Gastrocnemius medialis (tissue), 4 donors: ENCODE data around the gene GRIFIN.
"Not testable (repeated sequence)": the region's sequence is repeated elsewhere in the genome, so short reads cannot be mapped to it uniquely, and the experiment has no call there.

ENCODE experiments used
- CTCF ChIP-seq, 5 experiments: fragments of 450-650 bp in 3 of 5; fragments of 200-600 bp in 2 of 5; sonication (generic) in 2 of 5; IDR thresholded peaks in 4 of 5; conservative IDR thresholded peaks in 1 of 5; 1 replicate in 4 of 5; 2 replicates in 1 of 5; pipeline ENCODE4 v1.5.1; 2016 to 2019; ENCODE audit warnings: antibody characterized with exemption in 5 of 5, mild to moderate bottlenecking in 3 of 5, moderate library complexity in 3 of 5
- POLR2A ChIP-seq, 2 donors: fragments of 450-650 bp; IDR thresholded peaks; one replicate each; pipeline ENCODE4 v1.6.1; 2017; ENCODE audit warnings: antibody characterized with exemption in 2 of 2, mild to moderate bottlenecking in 2 of 2, moderate library complexity in 2 of 2

DNA sequence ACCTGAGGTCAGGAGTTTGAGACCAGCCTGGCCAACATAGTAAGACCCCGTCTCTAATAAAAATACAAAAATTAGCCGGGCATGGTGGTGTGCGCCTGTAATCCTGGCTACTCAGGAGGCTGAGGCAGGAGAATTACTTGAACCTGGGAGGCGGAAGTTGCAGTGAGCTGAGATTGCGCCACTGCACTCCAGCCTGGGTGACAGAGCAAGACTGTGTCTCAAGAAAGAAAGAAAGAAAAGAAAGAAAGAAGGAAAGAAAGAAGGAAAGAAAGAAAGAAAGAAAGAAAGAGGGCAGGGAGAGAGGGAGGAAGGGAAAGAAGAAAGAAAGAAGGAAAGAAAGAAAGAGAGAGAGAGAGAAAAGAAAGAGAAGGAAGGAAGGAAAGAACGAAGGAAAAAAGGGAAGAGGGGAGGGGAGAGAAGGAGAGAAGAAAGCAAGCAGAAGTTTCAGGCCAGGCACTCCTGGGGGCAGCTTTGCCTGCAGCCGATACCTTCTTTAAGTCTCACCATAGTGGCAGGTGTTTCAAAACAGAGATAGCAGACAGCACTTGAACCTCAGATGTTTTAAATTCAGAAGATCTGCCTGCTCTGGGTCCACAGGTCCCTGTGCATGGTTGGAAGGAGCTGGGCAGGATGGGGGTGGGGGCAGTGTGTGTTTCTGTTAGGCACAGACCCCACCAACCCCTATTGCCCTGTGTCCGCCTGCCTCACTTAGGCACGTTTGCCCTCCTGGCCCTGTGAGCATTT, 6.6 kb downstream of the GRIFIN start:
- TF ChIP-seq CTCF (IDR thresholded peaks at IDR 0.05 in 4 of 5, conservative IDR thresholded peaks at IDR 0.05 in 1 of 5); POLR2A (IDR thresholded peaks at IDR 0.05): not testable (repeated sequence)
